GM18868 (cell line): Measurements from ENCODE around the gene TRIP12.
"Not testable (repeated sequence)": the region's sequence is repeated elsewhere in the genome, so short reads cannot be mapped to it uniquely, and the experiment has no call there.

Source experiments
- ATAC-seq: cut with Tn5 transposase; IDR thresholded peaks from one replicate; pipeline ENCODE4 v1.9.1; 2021; ENCODE audit warnings: mild to moderate bottlenecking, moderate library complexity; ENCODE audit not compliant: unreplicated experiment

TRIP12 gene

GRCh38 chr2:229921892-229922448, at the start of gene TRIP12:
TRIP12 (minus strand) TSS chr2:229922009; CDS start chr2:229880079, 41,930 bp downstream.
- ATAC-seq: peak; percentile 70

- no peak for ATAC-seq
Observed at GRCh38 chr2:229971298-229971790, 49.5 kb upstream of the TRIP12 start.

DNA sequence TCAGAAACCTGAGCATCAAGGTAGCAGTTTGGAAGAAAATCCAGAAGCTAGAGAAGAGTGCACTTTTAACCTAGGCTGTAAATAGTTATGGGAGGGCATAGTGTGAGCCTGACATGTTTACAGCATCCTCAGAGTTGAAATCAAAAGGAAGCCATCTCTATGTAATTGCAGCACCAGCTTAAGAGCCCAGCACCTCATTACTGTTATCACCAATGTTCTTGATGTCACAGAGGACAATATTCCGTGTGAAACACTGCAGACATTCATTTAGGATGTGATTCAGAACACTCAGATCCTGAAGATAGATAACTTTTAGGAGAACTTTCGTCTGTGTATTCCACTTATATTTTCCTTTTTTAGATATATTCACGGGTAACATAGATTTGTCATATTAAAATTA, 48.6 kb upstream of the TRIP12 start:
- ATAC-seq: no peak

GRCh38 chr2:229969921-229970320, 48.1 kb upstream of the TRIP12 start:
- ATAC-seq: no peak

DNA sequence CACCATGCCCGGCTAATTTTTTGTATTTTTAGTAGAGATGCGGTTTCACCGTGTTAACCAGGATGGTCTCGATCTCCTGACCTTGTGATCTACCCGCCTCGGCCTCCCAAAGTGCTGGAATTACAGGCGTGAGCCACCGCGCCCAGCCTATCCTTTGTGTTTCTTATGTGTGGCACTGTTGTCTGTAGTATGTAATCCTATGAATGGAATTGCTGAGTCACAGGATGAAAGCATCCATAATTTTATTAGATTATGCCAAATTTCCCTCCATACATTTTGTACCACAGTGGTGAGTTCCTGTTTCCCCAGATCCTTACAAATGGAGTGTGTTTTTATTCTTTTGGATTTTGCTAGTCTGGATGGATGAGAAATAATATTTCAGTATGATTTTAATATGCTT, 41.8 kb upstream of the TRIP12 start:
- ATAC-seq: not testable (repeated sequence)

DNA sequence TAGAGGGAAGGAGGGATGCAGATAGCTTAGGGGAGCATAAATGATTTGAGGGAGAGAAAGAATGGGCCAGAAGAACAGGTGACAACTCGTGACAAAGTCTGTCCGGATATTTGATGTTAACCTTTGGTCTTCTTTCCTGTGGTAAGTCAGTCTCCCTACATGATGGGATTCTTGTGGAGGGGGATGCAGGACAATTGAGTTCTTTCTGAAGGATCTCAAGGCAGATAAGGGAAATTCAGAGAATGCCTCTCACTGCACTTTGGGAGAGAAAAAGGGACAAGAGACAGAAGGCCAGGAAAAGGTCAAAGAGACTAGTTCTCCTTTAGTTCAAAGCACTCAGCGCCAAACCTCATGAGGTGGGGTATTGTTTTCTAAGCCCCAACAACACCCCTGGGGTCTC, 34.7 kb upstream of the TRIP12 start:
- no peak for ATAC-seq

GRCh38 chr2:229955663-229956062, 33.9 kb upstream of the TRIP12 start:
- ATAC-seq: no peak

- no peak for ATAC-seq
Observed at GRCh38 chr2:229952256-229952835, 30.5 kb upstream of the TRIP12 start.

GRCh38 chr2:229947544-229947943, 25.7 kb upstream of the TRIP12 start:
- peak; percentile 93 for ATAC-seq

DNA sequence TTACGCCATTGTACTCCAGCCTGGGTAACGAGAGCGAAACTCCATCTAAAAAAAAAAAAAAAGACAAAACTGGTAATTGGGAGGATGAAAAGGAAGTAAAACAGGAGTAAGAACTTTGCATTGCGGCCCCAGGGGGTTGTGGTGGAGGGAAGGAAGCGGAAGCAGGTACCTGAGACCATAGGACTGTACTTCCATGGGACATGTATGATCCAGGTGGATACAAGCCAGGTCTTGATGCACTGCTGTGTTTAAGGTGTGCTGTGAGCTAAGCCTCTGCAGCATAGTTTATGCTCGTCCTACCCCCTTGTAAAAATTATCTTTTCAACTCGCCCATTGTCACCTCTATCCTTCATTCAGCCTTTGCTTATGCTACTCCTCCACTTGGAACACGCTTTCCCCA, 24.2 kb upstream of the TRIP12 start:
- no peak for ATAC-seq

- ATAC-seq: no peak
Observed at GRCh38 chr2:229943770-229944449, 22.1 kb upstream of the TRIP12 start.

GRCh38 chr2:229943171-229943570, 21.4 kb upstream of the TRIP12 start:
- ATAC-seq: no peak

- ATAC-seq: no peak
Observed at GRCh38 chr2:229942671-229943070, 20.9 kb upstream of the TRIP12 start.

GRCh38 chr2:229937537-229937936, 15.7 kb upstream of the TRIP12 start:
- ATAC-seq: no peak

DNA sequence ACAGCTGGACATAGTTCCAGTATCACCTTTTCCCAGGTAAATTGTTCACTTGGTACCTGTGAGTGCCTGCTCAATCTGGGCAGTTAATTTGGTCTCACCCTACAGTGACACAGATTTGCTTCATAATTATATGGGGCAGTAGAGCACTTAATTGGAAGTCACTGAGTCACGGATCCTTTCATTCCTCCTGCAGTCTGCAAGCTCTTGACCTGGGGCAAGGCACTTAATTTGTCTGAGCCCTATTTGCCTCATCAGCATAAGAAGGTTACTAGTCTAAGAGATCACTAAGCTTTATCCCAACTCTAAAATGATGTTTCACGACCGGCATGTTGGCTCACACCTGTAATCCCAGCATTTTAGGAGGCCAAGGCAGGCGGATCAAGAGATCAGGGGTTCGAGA, 9.4 kb upstream of the TRIP12 start:
- no peak for ATAC-seq

DNA sequence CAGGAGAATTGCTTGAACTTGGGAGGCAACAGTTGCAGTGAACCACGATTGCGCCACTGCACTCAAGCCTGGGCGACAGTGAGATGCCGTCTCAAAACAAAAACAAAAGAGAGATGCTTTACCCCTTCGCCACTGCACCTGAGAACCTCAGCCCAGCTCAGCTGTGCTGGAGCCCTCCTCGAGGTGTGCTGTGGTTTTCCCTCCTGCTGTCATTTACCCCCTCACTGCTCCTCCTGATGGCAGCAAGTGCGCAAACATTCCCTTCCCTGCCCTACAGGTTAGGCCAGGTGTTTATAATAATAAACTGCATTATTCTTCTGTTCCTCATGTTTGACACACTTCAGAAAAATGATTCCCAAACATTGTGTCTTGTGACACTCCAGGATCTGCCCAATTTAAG, 8.8 kb upstream of the TRIP12 start:
- ATAC-seq: no peak

GRCh38 chr2:229927817-229928321, 6.1 kb upstream of the TRIP12 start:
- ATAC-seq: no peak

DNA sequence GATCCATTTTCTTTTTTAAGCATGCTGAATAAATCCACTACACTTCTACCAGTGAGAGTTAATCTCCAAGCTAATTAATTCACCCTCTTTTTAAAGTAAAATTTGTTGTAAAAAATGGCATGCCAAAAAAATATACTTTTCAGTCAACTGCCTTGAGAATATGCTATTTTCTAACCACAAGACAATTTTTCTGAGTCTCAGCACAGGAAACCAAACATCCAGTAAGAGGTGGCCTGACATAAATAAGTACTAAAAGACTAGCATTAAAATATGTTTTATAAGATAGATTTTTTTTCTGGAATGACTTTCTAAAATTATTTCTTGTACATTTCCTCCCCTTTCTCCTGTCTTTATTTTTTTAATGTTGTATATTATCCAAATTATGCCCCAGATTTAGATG, 3.4 kb upstream of the TRIP12 start:
- ATAC-seq: no peak

- not testable (repeated sequence) for ATAC-seq
Observed at GRCh38 chr2:229924541-229924940, 2.7 kb upstream of the TRIP12 start.

GRCh38 chr2:229922449-229923386, 909 bp upstream of the TRIP12 start, which contains the start of gene FBXO36:
FBXO36 (plus strand) TSS chr2:229922503; CDS start chr2:229922514, 11 bp downstream.
- ATAC-seq: peak; percentile 60
